Measurements from ENCODE around the gene ST6GALNAC3.

- no peak for TF ChIP-seq POLR2AphosphoS5 (IDR thresholded peaks at IDR 0.05; ENCODE audit: low read depth, low read length)
- TF ChIP-seq POLR2A (IDR thresholded peaks at IDR 0.05; ENCODE audit: low read depth, low read length), result no peak
- TF ChIP-seq TAF1 (IDR thresholded peaks at IDR 0.05; ENCODE audit: borderline replicate concordance, low read depth, low read length), result no peak
These were observed 204.7 kb downstream of the ST6GALNAC3 start for GRCh38 chr1:76279101-76279748.
